ENCODE results near the gene ZNF444. TPM values are rescaled to one million over a fixed set of nuclear protein-coding genes. Genes with fewer than 3 reads are reported as not detected.

Gene ZNF444
- total and polyA plus RNA-seq, 2 of the 8 experiments (the other 6 are each of a cell fraction or from before 2014, with no cell fraction given) = 49.5 to 54.5 TPM

GRCh38 chr19:56119582-56119978, 21.5 kb upstream of the ZNF444 start (continued):
- TF ChIP-seq YY1 (IDR thresholded peaks at IDR 0.05; ENCODE audit: low read depth, low read length) = no peak
- TF ChIP-seq SUZ12 (IDR thresholded peaks at IDR 0.05; ENCODE audit: low read length) = no peak

All from H1 (cell line).